Activated CD4-positive, alpha-beta T cell treated with anti-CD3 and anti-CD28 coated beads, Interleukin-2, Interleukin-6, amounts not matched to agents 100 ng/mL and 50 ng/mL, durations not matched to agents 16 hours and 8 hours (primary cell): Measurements from ENCODE around the gene AUTS2.

Experiments
- DNase-seq: peaks from one replicate; pipeline ENCODE4 v3.0.0-alpha.2; 2020

AUTS2 gene

GRCh38 chr7:69598081-69598486 is at the start of gene AUTS2:
TSS of gene AUTS2 (plus strand) at chr7:69598475. CDS start at chr7:69599654, 1,179 bp downstream.
- DNase-seq = peak; percentile 37

DNA sequence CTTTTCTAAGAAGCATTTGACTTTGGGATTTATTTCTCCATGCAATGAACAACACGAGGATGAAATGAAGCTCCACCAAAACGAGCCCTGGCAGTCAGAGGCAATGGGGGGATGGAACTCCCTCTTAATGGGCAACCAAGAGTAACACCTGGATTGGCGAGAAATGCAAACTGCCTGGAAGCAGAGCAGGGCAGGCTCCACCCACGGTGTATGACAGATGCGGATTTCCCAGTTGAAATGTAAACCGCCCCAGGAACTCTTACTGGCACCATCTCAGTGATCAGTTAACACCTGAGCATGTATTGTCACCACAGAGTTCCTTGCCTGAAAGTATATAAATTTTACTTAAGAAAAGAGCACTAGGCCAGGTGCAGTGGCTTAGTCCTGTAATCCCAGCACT is 47.3 kb upstream of the AUTS2 start:
- DNase-seq = no peak

- DNase-seq = no peak
Observed at GRCh38 chr7:69553190-69553589, 45.1 kb upstream of the AUTS2 start.

DNA sequence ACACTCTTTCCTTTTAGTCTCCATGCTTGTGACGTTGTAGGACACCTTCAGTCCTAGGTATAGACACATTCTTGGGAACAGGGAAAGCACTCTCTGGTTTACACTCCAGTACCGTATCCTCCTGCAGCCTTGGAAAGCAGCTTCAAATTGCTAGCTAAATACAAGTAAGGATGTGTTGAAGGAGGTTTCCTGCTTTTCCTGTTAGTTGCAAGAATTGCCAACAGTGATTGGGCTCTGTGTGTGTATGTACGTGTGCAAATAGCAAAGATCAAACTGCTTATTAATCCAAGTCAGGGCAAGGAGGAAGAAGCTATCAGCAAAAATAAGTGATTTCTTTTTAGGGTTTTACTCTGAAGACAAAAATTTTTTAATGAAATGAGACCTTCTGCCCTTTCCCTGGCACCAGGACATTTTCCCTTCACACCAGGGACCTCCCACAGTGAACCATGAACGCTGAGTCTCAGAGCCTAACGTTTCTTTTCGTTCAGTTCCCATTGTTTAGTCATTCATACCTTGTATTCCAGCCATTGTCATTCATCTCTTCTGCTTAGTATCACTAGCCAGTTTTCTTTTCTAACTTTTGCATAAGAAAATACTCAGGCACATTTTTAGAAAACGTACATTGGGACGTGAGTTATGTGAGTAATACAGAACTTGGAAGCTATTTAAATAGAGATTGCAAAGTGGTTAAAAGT is 36.9 kb upstream of the AUTS2 start:
- no peak for DNase-seq

DNA sequence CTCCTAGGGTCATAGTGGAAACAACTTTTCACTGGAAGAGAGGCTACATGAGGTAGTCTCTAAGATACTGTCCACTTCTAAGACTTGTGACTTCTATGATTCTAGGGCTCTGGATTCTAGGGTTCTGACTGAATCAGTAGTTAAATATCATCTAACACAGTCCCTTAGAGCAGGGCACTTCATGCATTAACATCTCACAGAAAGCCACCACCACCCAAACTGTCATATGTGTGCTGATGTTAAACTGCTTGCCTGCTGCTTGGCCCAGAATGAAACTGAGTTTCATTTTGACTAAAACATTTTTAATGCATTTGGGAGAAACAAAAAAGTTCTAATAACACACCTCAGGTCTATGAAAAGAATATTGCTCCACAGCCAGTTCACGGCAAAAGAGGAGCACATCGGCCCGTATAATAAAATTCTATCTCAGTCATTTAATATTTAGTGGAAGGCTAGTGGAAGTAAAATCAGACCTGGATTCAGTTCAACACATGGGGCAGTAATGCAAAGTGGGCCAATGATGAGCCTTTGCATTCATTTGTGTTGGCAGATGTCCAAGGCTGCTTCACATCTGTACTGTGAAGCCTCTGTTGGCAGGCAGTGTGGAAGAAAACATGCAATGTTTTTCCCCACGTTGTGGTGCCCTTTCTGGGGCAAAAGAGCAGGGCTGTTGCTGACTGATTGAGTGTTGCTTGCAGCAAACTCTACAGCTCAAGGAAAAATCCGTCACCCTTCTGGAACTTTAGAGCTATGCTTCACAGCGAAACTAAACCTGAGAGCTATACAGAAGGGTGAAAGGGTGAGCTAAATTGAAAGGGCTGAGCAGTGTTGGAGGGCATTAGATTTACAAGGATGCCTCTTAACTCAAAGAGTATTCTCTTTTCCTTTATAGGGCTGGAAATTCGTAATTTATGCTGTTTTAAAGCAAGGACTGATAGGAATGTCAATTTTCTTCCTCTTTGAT is 33.5 kb upstream of the AUTS2 start:
- DNase-seq = no peak

- DNase-seq = no peak
Observed at GRCh38 chr7:69567800-69568199, 30.5 kb upstream of the AUTS2 start.

DNA sequence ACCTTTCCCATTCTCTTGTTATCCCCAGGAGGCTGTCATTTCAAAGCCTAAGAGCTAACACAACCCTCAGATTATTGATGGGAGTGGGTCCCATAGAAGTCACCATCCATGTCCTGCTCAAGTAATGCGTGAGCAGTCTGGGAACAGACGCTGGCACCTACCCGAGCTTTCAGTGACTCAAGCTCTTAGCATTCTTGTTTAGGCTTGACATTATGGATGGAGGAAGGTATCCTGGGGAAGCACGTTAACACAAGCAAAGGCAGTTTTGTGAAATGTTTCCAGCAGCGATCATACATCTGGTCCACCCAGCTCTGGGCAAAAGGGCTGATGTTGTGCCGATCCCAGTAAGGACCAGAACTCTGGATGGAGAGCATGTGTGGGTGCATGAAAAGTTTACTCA is 30.0 kb upstream of the AUTS2 start:
- no peak for DNase-seq

- no peak for DNase-seq
Observed at GRCh38 chr7:69575651-69576050, 22.6 kb upstream of the AUTS2 start.

- DNase-seq = no peak
Observed at GRCh38 chr7:69577221-69577620, 21.1 kb upstream of the AUTS2 start.

DNA sequence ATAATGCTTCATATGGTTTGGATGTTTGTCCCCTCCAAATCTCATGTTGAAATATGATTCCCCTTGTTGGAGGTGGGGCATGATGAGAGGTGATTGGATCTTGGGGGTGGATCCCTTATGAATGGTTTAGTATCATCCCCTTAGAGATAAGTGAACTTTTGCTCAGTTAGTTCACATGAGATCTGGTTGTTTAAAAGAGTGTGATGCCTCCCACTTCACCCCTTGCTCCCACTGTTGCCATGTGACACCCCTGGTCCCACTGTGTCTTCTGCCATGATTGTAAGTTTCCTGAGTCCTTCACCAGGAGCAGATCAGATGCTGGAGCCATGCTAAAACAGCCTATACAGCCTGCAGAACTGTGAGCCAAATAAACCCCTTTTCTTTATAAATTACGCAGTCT is 13.1 kb upstream of the AUTS2 start:
- no peak for DNase-seq

- no peak for DNase-seq
Observed at GRCh38 chr7:69586321-69586720, 12.0 kb upstream of the AUTS2 start.

DNA sequence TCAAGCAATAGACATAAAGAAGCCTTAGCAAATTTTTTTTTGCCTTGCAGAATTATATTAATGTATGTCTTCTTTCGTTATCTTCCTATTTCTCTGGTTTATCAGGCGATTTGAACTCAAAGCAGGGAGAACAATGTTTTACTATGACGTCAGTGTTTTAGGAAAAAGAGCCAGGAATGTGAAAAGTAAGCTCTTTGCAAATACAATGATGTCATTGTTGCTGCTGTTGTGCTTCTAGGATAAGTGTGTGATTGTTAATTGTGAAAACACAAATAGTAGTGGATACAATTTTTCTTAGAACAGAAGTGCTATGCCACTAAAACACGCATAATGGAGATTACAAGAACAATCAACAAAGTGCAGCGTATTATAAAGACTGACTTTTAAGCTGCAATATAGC is 9.5 kb upstream of the AUTS2 start:
- DNase-seq = no peak

DNA sequence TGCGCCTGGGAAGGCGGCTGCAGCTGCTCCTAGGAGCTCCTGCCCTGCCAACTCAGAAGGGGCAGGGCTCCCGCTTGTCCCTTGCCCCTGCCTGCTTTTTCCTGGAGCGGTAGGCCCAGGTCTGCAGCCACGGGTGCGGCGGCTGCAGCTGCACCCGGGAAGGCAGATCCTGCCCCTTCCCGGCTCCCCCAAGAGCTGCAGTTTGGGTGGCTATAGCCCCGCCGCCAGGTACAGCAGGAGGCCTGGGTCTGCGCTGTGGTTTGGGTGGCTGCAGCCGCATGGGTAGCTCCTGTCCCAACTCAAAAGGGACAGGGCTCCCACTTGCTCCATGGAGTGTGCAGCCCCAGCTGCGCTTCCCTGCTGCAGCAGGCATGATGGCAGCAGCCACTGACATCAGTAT is 6.5 kb upstream of the AUTS2 start:
- DNase-seq = no peak

DNA sequence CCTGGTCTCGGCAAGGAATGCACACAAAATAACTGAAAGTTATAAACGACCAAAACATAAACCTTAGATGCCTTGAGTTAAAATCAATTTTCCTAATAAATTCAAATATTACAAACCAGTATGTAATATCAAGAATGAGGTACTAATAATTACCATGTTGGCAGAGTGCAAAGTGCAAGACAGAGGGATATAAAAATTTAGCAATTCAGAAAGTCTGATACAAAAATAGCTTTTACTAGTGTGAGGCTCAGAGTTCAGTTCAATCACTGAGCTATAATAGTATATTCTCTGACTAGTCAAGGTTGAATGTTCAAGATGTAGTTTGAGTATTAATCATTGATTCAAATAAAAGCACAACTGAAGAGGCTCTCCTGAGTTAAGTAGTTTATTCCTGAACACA is 4.8 kb upstream of the AUTS2 start:
- no peak for DNase-seq

GRCh38 chr7:69595415-69595814 is 2.9 kb upstream of the AUTS2 start:
- no peak for DNase-seq

GRCh38 chr7:69596056-69596455 is 2.2 kb upstream of the AUTS2 start:
- DNase-seq = no peak

DNA sequence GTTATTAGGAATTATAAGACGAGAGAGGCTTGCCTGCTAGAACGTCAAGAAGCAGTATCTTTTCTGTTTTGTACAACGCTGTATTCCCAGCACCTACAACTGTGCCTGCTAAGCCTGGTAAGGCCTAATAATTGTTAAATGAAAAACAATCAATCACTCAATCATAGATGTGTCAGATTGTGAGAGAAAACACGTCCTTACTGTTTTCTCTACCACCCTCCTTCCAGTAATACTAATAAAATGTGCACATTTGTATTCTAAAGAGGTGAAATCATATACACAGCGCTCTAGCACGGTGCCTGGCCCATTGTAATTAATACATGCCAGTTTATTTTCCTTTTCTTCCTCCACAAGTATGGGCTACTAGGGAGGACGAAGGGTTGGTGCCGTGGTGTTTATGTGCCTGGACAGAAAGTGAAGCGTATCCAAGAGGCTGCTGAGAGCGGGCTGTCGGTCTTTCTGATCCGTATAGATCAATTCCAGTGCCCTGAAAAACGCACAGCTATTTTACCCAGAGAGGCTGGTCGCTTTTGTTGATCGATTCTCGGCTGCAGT is 1.5 kb upstream of the AUTS2 start:
- DNase-seq = no peak

GRCh38 chr7:69597278-69598076 is 798 bp upstream of the AUTS2 start:
- DNase-seq = no peak

DNA sequence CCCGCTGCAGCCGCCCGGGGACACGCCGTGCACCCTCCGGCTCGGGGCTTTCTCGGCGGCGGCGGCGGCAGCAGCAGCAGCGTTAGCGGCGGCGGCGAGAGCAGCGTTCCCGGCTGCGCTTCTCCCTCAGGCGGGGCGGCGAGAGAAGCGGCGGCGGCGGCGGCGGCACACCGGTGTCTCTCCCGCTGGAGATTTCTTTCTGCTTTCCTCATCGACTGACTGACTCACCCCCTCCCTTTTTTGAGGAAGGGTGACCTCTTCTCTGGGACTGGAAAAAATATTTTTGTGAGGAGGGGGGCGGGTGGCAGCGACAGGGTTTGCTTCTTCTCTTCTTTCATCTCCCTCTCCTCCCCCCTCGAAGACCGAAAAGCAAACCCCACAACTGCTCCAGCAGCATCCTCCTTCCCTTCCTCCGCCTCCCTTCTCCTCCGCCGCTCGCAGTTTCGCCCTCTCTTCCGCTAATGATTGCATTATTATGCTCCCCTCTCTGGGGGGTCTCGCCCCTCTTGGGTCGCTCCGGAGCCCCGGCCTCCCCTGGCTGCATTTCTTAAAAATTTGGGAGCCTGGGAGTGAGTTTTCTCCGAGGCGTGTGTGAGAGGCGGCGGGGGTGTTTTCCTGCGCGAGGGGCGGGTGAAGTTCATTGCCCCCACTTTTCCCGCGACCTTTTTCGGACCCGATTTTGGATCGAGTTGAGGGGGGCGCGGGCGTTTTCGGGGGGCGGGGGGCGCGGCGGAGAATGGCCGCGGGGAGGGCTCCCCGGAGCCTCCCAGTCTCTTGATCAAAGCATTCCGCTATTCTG is 411 bp downstream of the AUTS2 start:
- DNase-seq = no peak

DNA sequence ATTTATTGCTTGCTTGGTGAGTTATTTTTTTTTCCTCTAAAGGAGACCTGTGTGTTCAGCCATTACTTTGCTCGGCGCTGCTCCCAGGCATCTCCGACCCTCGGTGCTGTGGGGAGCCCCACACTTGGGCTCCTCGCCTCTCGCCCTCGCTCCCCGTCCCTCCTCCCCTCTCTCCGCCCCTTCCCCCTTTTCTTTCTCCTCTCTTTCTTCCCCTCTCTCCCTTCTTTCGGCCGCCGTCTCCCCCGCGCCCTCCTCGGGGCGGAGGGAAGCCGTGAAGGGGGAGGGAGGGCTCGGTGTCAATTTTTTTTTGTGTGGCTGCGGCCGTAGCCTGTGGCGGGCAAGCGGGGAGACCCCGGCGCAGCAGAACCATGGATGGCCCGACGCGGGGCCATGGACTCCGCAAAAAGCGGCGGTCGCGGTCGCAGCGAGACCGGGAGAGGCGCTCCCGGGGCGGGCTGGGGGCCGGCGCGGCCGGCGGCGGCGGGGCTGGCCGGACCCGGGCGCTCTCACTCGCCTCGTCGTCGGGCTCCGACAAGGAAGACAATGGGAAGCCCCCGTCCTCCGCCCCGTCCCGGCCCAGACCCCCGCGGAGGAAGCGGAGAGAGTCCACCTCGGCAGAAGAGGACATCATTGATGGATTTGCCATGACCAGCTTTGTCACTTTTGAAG is 1.1 kb downstream of the AUTS2 start:
- DNase-seq = no peak

DNA sequence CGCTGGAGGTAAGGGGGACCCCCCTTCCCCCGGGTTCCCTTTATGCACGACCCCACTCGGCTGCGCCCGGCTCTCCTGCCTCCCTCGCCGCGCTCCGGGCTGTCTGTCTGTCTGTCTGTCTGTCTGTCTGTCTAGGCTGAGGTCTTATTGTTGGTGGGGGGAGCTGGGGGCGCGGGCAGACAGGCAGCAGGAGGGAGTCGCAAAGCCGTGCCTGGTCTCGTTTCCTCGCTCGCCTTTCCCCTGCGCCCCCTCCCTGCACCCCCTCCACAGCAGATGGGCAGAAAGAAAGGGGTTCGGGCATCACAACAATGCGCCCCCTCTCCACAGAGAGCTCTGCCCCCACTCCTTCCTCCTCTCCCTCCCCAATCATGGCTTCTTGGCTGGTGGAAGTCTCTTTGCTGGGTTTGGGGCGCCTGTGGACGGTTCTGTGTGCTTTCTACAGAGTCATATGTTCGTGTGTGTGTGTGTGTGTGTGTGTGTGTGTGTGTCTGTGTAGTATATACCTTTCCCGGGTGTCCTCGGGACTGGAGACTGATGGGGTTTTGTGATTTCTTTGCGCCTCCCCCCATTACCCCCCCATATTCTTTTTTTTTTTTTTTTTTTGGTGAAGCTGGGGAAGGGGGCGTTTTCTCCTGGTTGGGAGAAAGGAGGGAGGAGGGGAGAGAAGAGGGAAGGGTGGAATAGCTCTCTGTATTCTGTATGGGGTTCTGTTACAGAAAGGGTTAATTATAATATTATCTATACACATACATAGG is 1.9 kb downstream of the AUTS2 start:
- no peak for DNase-seq
